ENCODE results near the gene ABCA2.

The ABCA2 gene

GRCh38 chr9:136996361-136997292 is 31.4 kb downstream of the ABCA2 start, which contains the start of gene CLIC3:
TSS of gene CLIC3 (minus strand) at chr9:136996568. CDS start at chr9:136996543, 25 bp downstream.
- no peak for DNase-seq

- DNase-seq: no peak
Observed at GRCh38 chr9:136995772-136996311, 32.2 kb downstream of the ABCA2 start.

GRCh38 chr9:136995362-136995761 is 32.7 kb downstream of the ABCA2 start:
- no peak for DNase-seq

- DNase-seq: no peak
Observed at GRCh38 chr9:136994888-136995230, 33.2 kb downstream of the ABCA2 start.

- DNase-seq: no peak
Observed at GRCh38 chr9:136994180-136994887, 33.7 kb downstream of the ABCA2 start.

- no peak for DNase-seq
Observed at GRCh38 chr9:136992819-136993369, 35.1 kb downstream of the ABCA2 start.

GRCh38 chr9:136991993-136992818 is 35.8 kb downstream of the ABCA2 start, which contains the start of gene PAXX:
TSS of gene PAXX (plus strand) at chr9:136992422. CDS start at chr9:136992444, 22 bp downstream.
- peak; percentile 84 for DNase-seq

GRCh38 chr9:136990242-136990911 is 37.7 kb downstream of the ABCA2 start:
- no peak for DNase-seq

GRCh38 chr9:136988872-136989271 is 39.2 kb downstream of the ABCA2 start:
- DNase-seq: no peak

- DNase-seq: no peak
Observed at GRCh38 chr9:136985853-136986252, 42.2 kb downstream of the ABCA2 start.

- DNase-seq: no peak
Observed at GRCh38 chr9:136985027-136985602, 42.9 kb downstream of the ABCA2 start.

GRCh38 chr9:136984464-136985026 is 43.5 kb downstream of the ABCA2 start:
- no peak for DNase-seq

- DNase-seq: no peak
Observed at GRCh38 chr9:136983656-136984314, 44.3 kb downstream of the ABCA2 start.

GRCh38 chr9:136983167-136983566 is 44.9 kb downstream of the ABCA2 start:
- no peak for DNase-seq

GRCh38 chr9:136982232-136983051 is 45.6 kb downstream of the ABCA2 start, which contains the start of gene LCNL1:
TSS of gene LCNL1 (plus strand) at chr9:136982993. CDS start at chr9:136983587, 594 bp downstream.
- DNase-seq: no peak

- no peak for DNase-seq
Observed at GRCh38 chr9:136981588-136982231, 46.3 kb downstream of the ABCA2 start.

- DNase-seq: no peak
Observed at GRCh38 chr9:136980669-136981478, 47.2 kb downstream of the ABCA2 start.

All from NCI-H1436 (cell line).